HepG2 (cell line): ENCODE data around the gene CACNA1H. TPM values are rescaled to one million over a fixed set of nuclear protein-coding genes. Genes with fewer than 3 reads are reported as not detected.
A peak's percentile ranks its signal among the peaks of the same experiment; 100 is the strongest.

ENCODE experiments used
- ATAC-seq: fragments of 200-7000 bp; cut with Tn5 transposase; 3 replicates; pipeline ENCODE4 v1.9.1; 2020; ENCODE audit warnings: mild to moderate bottlenecking, moderate library complexity
- BruUV-seq: library from RNA; stranded (reverse); fragments of 400-500 nt; replicated peaks from 2 replicates; lab custom pipeline; 2021; lab: Mats Ljungman, UMichigan
- CTCF ChIA-PET: fragments of 300-600 bp; formaldehyde crosslinking; extraction: SDS; loops from one replicate; lab custom pipeline; 2021; ENCODE audit warnings: low total read pairs, inconsistent platforms, low intra/inter-chr PET ratio; lab: Yijun Ruan, JAX
- POLR2A ChIA-PET: fragments of 350-600 bp; sonication (Branson Sonifier 250); formaldehyde crosslinking; loops from one replicate; lab custom pipeline; 2020; ENCODE audit warnings: antibody characterized with exemption, inconsistent platforms; lab: Yijun Ruan, JAX
- DNase-seq: peaks from one replicate; pipeline ENCODE4 v3.0.0-alpha.2; 2015; ENCODE audit warnings: low spot score
- FAIRE-seq: peaks from 3 replicates; lab custom pipeline; 2011; peaks lifted over from hg19 to GRCh38; lab: Jason Lieb, UNC
- H2AFZ ChIP-seq: one replicate; pipeline ENCODE4 v1.6.1; 2011; ENCODE audit warnings: low read length, inconsistent platforms
- H3K27ac ChIP-seq: fragments of 300-600 bp; 3 replicates; pipeline ENCODE4 v1.8.0; 2011; ENCODE audit warnings: mixed run types, mild to moderate bottlenecking, mixed read lengths, low read length, inconsistent platforms; ENCODE audit not compliant: insufficient read depth; ENCODE audit errors: extremely low read length
- H3K27me3 ChIP-seq, 2 experiments: fragments of 200-600 bp in 1 of 2; 2 replicates in 1 of 2; 3 replicates in 1 of 2; pipeline versions ENCODE4 v1.6.0 to v1.8.0; 2011; ENCODE audit warnings: low read length in 2 of 2, mild to moderate bottlenecking in 2 of 2, moderate library complexity in 2 of 2, inconsistent platforms in 1 of 2; ENCODE audit not compliant: insufficient read depth in 2 of 2, control insufficient read depth in 1 of 2
- H3K36me3 ChIP-seq, 2 experiments: fragments of 200-600 bp in 1 of 2; replicated peaks in 1 of 2; 2 replicates in 1 of 2; 3 replicates in 1 of 2; pipeline versions ENCODE4 v1.5.1 to v1.8.0; 2011; ENCODE audit warnings: low read length in 2 of 2, inconsistent platforms in 1 of 2; ENCODE audit not compliant: insufficient read depth in 2 of 2, control insufficient read depth in 1 of 2
- H3K4me1 ChIP-seq: 2 replicates; pipeline ENCODE4 v1.5.1; 2012; ENCODE audit warnings: low read length, inconsistent platforms; ENCODE audit not compliant: insufficient read depth
- H3K4me2 ChIP-seq: 2 replicates; pipeline ENCODE4 v1.6.0; 2011; ENCODE audit warnings: low read depth, low read length, inconsistent platforms
- H3K4me3 ChIP-seq, 3 experiments: fragments of 200-600 bp in 1 of 3; sonication (generic), shearing (Covaris generic) in 1 of 3; replicated peaks in 1 of 3; 2 replicates each; pipeline ENCODE4 v1.5.1; 2011 to 2016; ENCODE audit warnings: low read length in 3 of 3, inconsistent platforms in 2 of 3, low read depth in 2 of 3, mild to moderate bottlenecking in 2 of 3, control low read depth in 1 of 3, mixed read lengths in 1 of 3; ENCODE audit not compliant: insufficient read depth in 1 of 3
- H3K79me2 ChIP-seq: one replicate; pipeline ENCODE4 v1.6.1; 2011; ENCODE audit warnings: low read length, inconsistent platforms; ENCODE audit not compliant: insufficient read depth
- H3K9ac ChIP-seq: 2 replicates; pipeline ENCODE4 v1.6.0; 2011; ENCODE audit warnings: mild to moderate bottlenecking, low read depth, low read length, inconsistent platforms; ENCODE audit not compliant: insufficient read depth
- H3K9me3 ChIP-seq: 2 replicates; pipeline ENCODE4 v1.5.1; 2012; ENCODE audit warnings: mild to moderate bottlenecking, low read length
- H4K20me1 ChIP-seq: 2 replicates; pipeline ENCODE4 v1.6.0; 2011; ENCODE audit warnings: inconsistent platforms, mild to moderate bottlenecking, low read length, moderate library complexity; ENCODE audit not compliant: insufficient read depth
- BORCS8-MEF2B ChIP-seq: sonication (generic); formaldehyde crosslinking; IDR thresholded peaks from 2 replicates; pipeline ENCODE4 v1.8.0; 2022; ENCODE audit warnings: mild to moderate bottlenecking, missing genetic modification reagents
- CENPT ChIP-seq: sonication (generic); formaldehyde crosslinking; IDR thresholded peaks from 2 replicates; pipeline ENCODE4 v1.8.0; 2022; ENCODE audit warnings: low read depth, mild to moderate bottlenecking, moderate library complexity, missing genetic modification reagents
- MATR3 ChIP-seq: sonication (generic); formaldehyde crosslinking; IDR thresholded peaks from 2 replicates; pipeline ENCODE4 v1.4.0; 2020; ENCODE audit warnings: missing genetic modification reagents
- PITX1 ChIP-seq: sonication (generic); formaldehyde crosslinking; IDR thresholded peaks from 2 replicates; pipeline ENCODE4 v1.5.1; 2020; ENCODE audit warnings: mild to moderate bottlenecking, missing genetic modification reagents
- REL ChIP-seq: sonication (generic); formaldehyde crosslinking; conservative IDR thresholded peaks from 2 replicates; pipeline ENCODE4 v1.8.0; 2022; ENCODE audit warnings: mild to moderate bottlenecking, missing genetic modification reagents, moderate library complexity
- SALL1 ChIP-seq: sonication (generic); formaldehyde crosslinking; IDR thresholded peaks from 2 replicates; pipeline ENCODE4 v1.8.0; 2022; ENCODE audit warnings: mild to moderate bottlenecking, missing genetic modification reagents
- SP140L ChIP-seq: sonication (generic); formaldehyde crosslinking; IDR thresholded peaks from 2 replicates; pipeline ENCODE4 v1.4.0; 2020; ENCODE audit warnings: missing genetic modification reagents, borderline replicate concordance
- ZNF296 ChIP-seq: sonication (generic); formaldehyde crosslinking; conservative IDR thresholded peaks from 2 replicates; pipeline ENCODE4 v1.5.0; 2020; ENCODE audit warnings: mild to moderate bottlenecking, missing genetic modification reagents
- ZNF335 ChIP-seq: sonication (generic); formaldehyde crosslinking; IDR thresholded peaks from 2 replicates; pipeline ENCODE4 v1.4.0; 2020; ENCODE audit warnings: missing genetic modification reagents
- ZNF367 ChIP-seq: sonication (generic); formaldehyde crosslinking; IDR thresholded peaks from 2 replicates; pipeline ENCODE4 v1.4.0; 2020; ENCODE audit warnings: missing genetic modification reagents, borderline replicate concordance
- ZNF775 ChIP-seq: sonication (generic); formaldehyde crosslinking; IDR thresholded peaks from 2 replicates; pipeline ENCODE4 v1.4.0; 2020; ENCODE audit warnings: missing genetic modification reagents, mild to moderate bottlenecking, moderate library complexity, borderline replicate concordance
- ZNF879 ChIP-seq: sonication (generic); formaldehyde crosslinking; IDR thresholded peaks from 2 replicates; pipeline ENCODE4 v1.8.1; 2023; ENCODE audit warnings: missing genetic modification reagents
- WGBS: methylation state at CpG from one replicate; pipeline ENCODE4 v1.1.6; 2017; ENCODE audit warnings: low lambda C conversion rate; 5-methylcytosine and 5-hydroxymethylcytosine counted together
- in situ Hi-C: cut with HindIII; loops from 2 replicates; pipeline ENCODE4 v1.10.0; 2017; ENCODE audit warnings: low pct_unique_long_range_greater_than_20kb; ENCODE audit not compliant: extremely low pct_ligation_motif_present
- intact Hi-C: fragments of 100-400 bp; cut with micrococcal nuclease; formaldehyde crosslinking; loops from one replicate; pipeline ENCODE4 v1.10.0; 2022; ENCODE audit not compliant: unreplicated experiment
- polyA plus RNA-seq, 8 experiments: library from polyadenylated mRNA; depleted of rRNA in 3 of 8; stranded (reverse) in 7 of 8; unstranded in 1 of 8; fragments of >200 nt; fragmentation: Illumina TruSeq in 4 of 8; extraction: Trizol in 4 of 8; gene quantifications; 2 replicates each; pipeline versions ENCODE4 v1.2.1 to v1.2.3, GENCODE V29; 2011 to 2016; ENCODE audit warnings: low read depth in 4 of 8, missing spikeins in 1 of 8, mixed read lengths in 1 of 8; ENCODE audit not compliant: insufficient read depth in 1 of 8
- total RNA-seq, 5 experiments: library from RNA; depleted of rRNA; stranded (reverse); fragments of >200 nt; fragmentation: Illumina TruSeq; extraction: Trizol; gene quantifications; 2 replicates each; pipeline ENCODE4 v1.2.3, GENCODE V29; 2016; ENCODE audit warnings: low read depth in 1 of 5
- TF ChIP-seq, protein P1 (sequence below): IDR thresholded peaks from 2 replicates; pipeline ENCODE4 v1.6.1; 2016; ENCODE audit warnings: mild to moderate bottlenecking, missing biosample characterization, missing genetic modification reagents
- TF ChIP-seq, protein P2 (sequence below): IDR thresholded peaks from 2 replicates; pipeline ENCODE4 v1.6.1; 2016
- TF ChIP-seq, protein P3 (sequence below): sonication (generic); formaldehyde crosslinking; IDR thresholded peaks from 2 replicates; pipeline ENCODE4 v1.5.1; 2020; ENCODE audit warnings: missing genetic modification reagents, mild to moderate bottlenecking, borderline replicate concordance
- TF ChIP-seq, protein P4 (sequence below): sonication (generic); formaldehyde crosslinking; IDR thresholded peaks from 2 replicates; pipeline ENCODE4 v1.4.0; 2020; ENCODE audit warnings: missing genetic modification reagents

Gene CACNA1H
- total and polyA plus RNA-seq, 2 of the 13 experiments (the other 11 are each of a cell fraction or from before 2014, with no cell fraction given) = 0.40 to 1.8 TPM

DNA sequence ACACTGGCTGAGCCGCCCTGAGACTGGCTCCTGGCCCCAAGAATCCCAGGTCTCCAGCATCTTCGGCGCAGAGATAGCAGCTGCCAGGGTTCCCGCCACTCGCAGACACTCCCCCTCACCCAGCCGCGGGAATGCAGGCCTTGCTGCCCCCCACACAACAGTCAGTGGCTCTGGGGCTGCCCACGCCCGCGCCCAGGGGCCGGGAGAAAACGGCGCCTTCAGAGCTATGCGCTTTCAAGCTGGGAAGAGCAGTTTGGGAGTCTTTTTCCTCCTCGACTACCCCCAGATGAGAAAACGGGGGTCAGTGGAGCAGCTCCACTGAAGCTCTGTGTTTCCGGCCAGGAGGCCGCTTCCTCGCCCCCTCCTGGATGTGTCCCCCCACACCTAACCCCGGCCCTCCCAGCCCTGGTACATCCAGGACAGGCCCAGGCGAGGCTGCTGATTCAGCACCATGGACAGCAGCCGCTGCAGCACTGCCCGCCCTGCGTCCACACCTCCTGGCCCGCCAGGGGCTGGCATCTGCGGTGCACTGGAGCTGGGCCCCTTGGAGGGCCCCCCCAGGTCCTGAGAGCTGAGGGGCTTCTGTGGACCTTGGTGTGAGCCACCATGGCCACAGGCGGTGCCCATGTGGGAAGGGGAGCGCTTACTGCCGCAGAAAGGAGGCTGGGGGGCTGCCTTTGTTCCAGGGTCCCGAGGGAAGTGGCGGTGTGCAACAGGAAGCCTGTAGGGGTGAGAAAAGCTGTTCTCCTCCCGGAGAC, 35.7 kb downstream of the CACNA1H start:
- Histone ChIP-seq H3K27ac (no peak overlapping the region), H3K9ac (no peak overlapping the region), H3K27me3 (peaks cover 0 to 22% of the 10 kb centered on the region in 2 experiments; a peak in 3 of 5 replicates), H2AFZ (no peak overlapping the region), H3K36me3 (no peaks in the 10 kb centered on the region), H3K9me3 (no peaks in the 10 kb centered on the region), H4K20me1 (peaks cover 22% of the 10 kb centered on the region; the same call in 1 of the 2 replicates), H3K79me2 (no peaks in the 10 kb centered on the region), H3K4me2 (no peak overlapping the region), H3K4me3 (no peak overlapping the region), H3K4me1 (peaks cover 21% of the 10 kb centered on the region)
- in situ Hi-C loops = no loop called here
- DNase-seq (no peak), ATAC-seq (peak; percentile 61), FAIRE-seq (no peak)
- WGBS = 52% methylated on average over 15 of the region's 32 CpGs
- ChIA-PET CTCF (no interaction called here), POLR2A (no interaction called here)
- intact Hi-C loops = no loop called here
- no TSS peak for BruUV-seq
- TF ChIP-seq, protein P1, sequence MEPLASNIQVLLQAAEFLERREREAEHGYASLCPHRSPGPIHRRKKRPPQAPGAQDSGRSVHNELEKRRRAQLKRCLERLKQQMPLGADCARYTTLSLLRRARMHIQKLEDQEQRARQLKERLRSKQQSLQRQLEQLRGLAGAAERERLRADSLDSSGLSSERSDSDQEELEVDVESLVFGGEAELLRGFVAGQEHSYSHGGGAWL (CRISPR knock-in tag) = peak; percentile 89
- TF ChIP-seq ZNF775 (CRISPR knock-in tag) = no peak
- TF ChIP-seq, protein P2, sequence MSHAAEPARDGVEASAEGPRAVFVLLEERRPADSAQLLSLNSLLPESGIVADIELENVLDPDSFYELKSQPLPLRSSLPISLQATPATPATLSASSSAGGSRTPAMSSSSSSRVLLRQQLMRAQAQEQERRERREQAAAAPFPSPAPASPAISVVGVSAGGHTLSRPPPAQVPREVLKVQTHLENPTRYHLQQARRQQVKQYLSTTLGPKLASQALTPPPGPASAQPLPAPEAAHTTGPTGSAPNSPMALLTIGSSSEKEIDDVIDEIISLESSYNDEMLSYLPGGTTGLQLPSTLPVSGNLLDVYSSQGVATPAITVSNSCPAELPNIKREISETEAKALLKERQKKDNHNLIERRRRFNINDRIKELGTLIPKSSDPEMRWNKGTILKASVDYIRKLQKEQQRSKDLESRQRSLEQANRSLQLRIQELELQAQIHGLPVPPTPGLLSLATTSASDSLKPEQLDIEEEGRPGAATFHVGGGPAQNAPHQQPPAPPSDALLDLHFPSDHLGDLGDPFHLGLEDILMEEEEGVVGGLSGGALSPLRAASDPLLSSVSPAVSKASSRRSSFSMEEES = peak; percentile 60
- no peak for TF ChIP-seq MATR3
- peak; percentile 83; the same call in 1 of the 2 replicates for TF ChIP-seq ZNF367
- 0 out of 2 replicates have a peak, but pooled peaks have one; percentile 70 for TF ChIP-seq REL (CRISPR knock-in tag)
- peak; percentile 81; the same call in 1 of the 2 replicates for TF ChIP-seq ZNF296 (CRISPR knock-in tag)
- peak; percentile 88 for TF ChIP-seq SALL1 (CRISPR knock-in tag)
- 0 out of 2 replicates have a peak, but pooled peaks have one; percentile 34 for TF ChIP-seq CENPT (CRISPR knock-in tag)
- 0 out of 2 replicates have a peak, but pooled peaks have one; percentile 67 for TF ChIP-seq ZNF335 (CRISPR knock-in tag)
- TF ChIP-seq, protein P3, sequence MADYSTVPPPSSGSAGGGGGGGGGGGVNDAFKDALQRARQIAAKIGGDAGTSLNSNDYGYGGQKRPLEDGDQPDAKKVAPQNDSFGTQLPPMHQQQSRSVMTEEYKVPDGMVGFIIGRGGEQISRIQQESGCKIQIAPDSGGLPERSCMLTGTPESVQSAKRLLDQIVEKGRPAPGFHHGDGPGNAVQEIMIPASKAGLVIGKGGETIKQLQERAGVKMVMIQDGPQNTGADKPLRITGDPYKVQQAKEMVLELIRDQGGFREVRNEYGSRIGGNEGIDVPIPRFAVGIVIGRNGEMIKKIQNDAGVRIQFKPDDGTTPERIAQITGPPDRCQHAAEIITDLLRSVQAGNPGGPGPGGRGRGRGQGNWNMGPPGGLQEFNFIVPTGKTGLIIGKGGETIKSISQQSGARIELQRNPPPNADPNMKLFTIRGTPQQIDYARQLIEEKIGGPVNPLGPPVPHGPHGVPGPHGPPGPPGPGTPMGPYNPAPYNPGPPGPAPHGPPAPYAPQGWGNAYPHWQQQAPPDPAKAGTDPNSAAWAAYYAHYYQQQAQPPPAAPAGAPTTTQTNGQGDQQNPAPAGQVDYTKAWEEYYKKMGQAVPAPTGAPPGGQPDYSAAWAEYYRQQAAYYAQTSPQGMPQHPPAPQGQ (CRISPR knock-in tag) = no peak
- peak; percentile 62; the same call in 1 of the 2 replicates for TF ChIP-seq SP140L (CRISPR knock-in tag)
- 0 out of 2 replicates have a peak, but pooled peaks have one; percentile 66 for TF ChIP-seq ZNF879 (CRISPR knock-in tag)
- peak; percentile 50 for TF ChIP-seq PITX1 (CRISPR knock-in tag)
- TF ChIP-seq, protein P4, sequence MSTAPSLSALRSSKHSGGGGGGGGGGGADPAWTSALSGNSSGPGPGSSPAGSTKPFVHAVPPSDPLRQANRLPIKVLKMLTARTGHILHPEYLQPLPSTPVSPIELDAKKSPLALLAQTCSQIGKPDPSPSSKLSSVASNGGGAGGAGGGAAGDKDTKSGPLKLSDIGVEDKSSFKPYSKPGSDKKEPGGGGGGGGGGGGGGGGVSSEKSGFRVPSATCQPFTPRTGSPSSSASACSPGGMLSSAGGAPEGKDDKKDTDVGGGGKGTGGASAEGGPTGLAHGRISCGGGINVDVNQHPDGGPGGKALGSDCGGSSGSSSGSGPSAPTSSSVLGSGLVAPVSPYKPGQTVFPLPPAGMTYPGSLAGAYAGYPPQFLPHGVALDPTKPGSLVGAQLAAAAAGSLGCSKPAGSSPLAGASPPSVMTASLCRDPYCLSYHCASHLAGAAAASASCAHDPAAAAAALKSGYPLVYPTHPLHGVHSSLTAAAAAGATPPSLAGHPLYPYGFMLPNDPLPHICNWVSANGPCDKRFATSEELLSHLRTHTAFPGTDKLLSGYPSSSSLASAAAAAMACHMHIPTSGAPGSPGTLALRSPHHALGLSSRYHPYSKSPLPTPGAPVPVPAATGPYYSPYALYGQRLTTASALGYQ (CRISPR knock-in tag) = 0 out of 2 replicates have a peak, but pooled peaks have one; percentile 37
- peak; percentile 95 for TF ChIP-seq BORCS8-MEF2B
